Fibroblast of lung (primary cell): ENCODE data around the gene ZNF281.

Experiments
- CTCF ChIP-seq, 2 donors: IDR thresholded peaks in 1 of 2; conservative IDR thresholded peaks in 1 of 2; 1 replicate in 1 of 2; 2 replicates in 1 of 2; pipeline ENCODE4 v1.5.1; 2011 to 2012; ENCODE audit warnings: low read length in 2 of 2, control low read depth in 1 of 2, inconsistent platforms in 1 of 2, low read depth in 1 of 2, mild to moderate bottlenecking in 1 of 2
- EZH2 ChIP-seq: IDR thresholded peaks from 2 replicates; pipeline ENCODE4 v1.5.1; 2012; ENCODE audit warnings: low read length, control low read depth, mild to moderate bottlenecking; ENCODE audit errors: missing control alignments

- TF ChIP-seq CTCF (conservative IDR thresholded peaks at IDR 0.05 in 1 of 2, IDR thresholded peaks at IDR 0.05 in 1 of 2; ENCODE audit: low read depth in 1 of 2, low read length in 2 of 2) (no peak), EZH2 (no peak)
Measured at GRCh38 chr1:200363264-200363933, 46.4 kb downstream of the ZNF281 start.
